HepG2 (cell line): ENCODE measurements around the gene TRIAP1. TPM values are rescaled to one million over a fixed set of nuclear protein-coding genes. Genes with fewer than 3 reads are reported as not detected.
A peak's percentile ranks its signal among the peaks of the same experiment; 100 is the strongest.

Source experiments
- E2F1 ChIP-seq: sonication (generic); formaldehyde crosslinking; IDR thresholded peaks from 2 replicates; pipeline ENCODE4 v1.5.0; 2020; ENCODE audit warnings: missing genetic modification reagents
- GATAD1 ChIP-seq: IDR thresholded peaks from 2 replicates; pipeline ENCODE4 v1.6.1; 2016; ENCODE audit warnings: missing genetic modification reagents, missing compliant biosample characterization
- JDP2 ChIP-seq: sonication (generic); formaldehyde crosslinking; IDR thresholded peaks from 2 replicates; pipeline ENCODE4 v1.8.1; 2022; ENCODE audit warnings: missing genetic modification reagents, borderline replicate concordance
- KDM5B ChIP-seq: sonication (generic); formaldehyde crosslinking; IDR thresholded peaks from 2 replicates; pipeline ENCODE4 v1.4.0; 2020; ENCODE audit warnings: missing genetic modification reagents, mild to moderate bottlenecking, borderline replicate concordance
- KLF6 ChIP-seq: IDR thresholded peaks from 2 replicates; pipeline ENCODE4 v1.8.0; 2016; ENCODE audit warnings: missing biosample characterization, missing genetic modification reagents
- KMT2B ChIP-seq: IDR thresholded peaks from 2 replicates; pipeline ENCODE4 v1.6.1; 2016; ENCODE audit warnings: missing genetic modification reagents, missing compliant biosample characterization
- NFKBIZ ChIP-seq: IDR thresholded peaks from 2 replicates; pipeline ENCODE4 v1.6.1; 2018; ENCODE audit warnings: missing genetic modification reagents, missing compliant biosample characterization
- NFYB ChIP-seq: sonication (generic); formaldehyde crosslinking; IDR thresholded peaks from 2 replicates; pipeline ENCODE4 v1.4.0; 2020; ENCODE audit warnings: missing genetic modification reagents
- PCBP1 ChIP-seq: fragments of 200-400 bp; formaldehyde crosslinking; IDR thresholded peaks from 2 replicates; pipeline ENCODE4 v1.6.1; 2017; ENCODE audit warnings: mild to moderate bottlenecking, low read depth, low read length, borderline replicate concordance
- SIN3A ChIP-seq: IDR thresholded peaks from 2 replicates; pipeline ENCODE4 v1.6.1; 2011; ENCODE audit warnings: low read depth, mild to moderate bottlenecking, control low read depth, low read length, borderline replicate concordance
- ZBTB25 ChIP-seq: IDR thresholded peaks from 2 replicates; pipeline ENCODE4 v1.6.1; 2018; ENCODE audit warnings: missing genetic modification reagents
- ZFP37 ChIP-seq: sonication (generic); formaldehyde crosslinking; IDR thresholded peaks from 2 replicates; pipeline ENCODE4 v1.4.0; 2020; ENCODE audit warnings: missing genetic modification reagents, borderline replicate concordance
- ZNF276 ChIP-seq: sonication (generic); formaldehyde crosslinking; IDR thresholded peaks from 2 replicates; pipeline ENCODE4 v1.4.0; 2020; ENCODE audit warnings: mild to moderate bottlenecking, low read depth, missing genetic modification reagents
- ZNF326 ChIP-seq: sonication (generic); formaldehyde crosslinking; IDR thresholded peaks from 2 replicates; pipeline ENCODE4 v1.4.0; 2020; ENCODE audit warnings: missing genetic modification reagents, borderline replicate concordance
- ZNF674 ChIP-seq: sonication (generic); formaldehyde crosslinking; IDR thresholded peaks from 2 replicates; pipeline ENCODE4 v1.5.0; 2020; ENCODE audit warnings: low read depth, mild to moderate bottlenecking, missing genetic modification reagents
- ZSCAN21 ChIP-seq: sonication (generic); formaldehyde crosslinking; IDR thresholded peaks from 2 replicates; pipeline ENCODE4 v1.8.0; 2022; ENCODE audit warnings: mild to moderate bottlenecking, missing genetic modification reagents, moderate library complexity, borderline replicate concordance
- polyA plus RNA-seq, 8 experiments: library from polyadenylated mRNA; depleted of rRNA in 3 of 8; stranded (reverse) in 7 of 8; unstranded in 1 of 8; fragments of >200 nt; fragmentation: Illumina TruSeq in 4 of 8; extraction: Trizol in 4 of 8; gene quantifications; 2 replicates each; pipeline versions ENCODE4 v1.2.1 to v1.2.3, GENCODE V29; 2011 to 2016; ENCODE audit warnings: low read depth in 4 of 8, missing spikeins in 1 of 8, mixed read lengths in 1 of 8; ENCODE audit not compliant: insufficient read depth in 1 of 8
- total RNA-seq, 5 experiments: library from RNA; depleted of rRNA; stranded (reverse); fragments of >200 nt; fragmentation: Illumina TruSeq; extraction: Trizol; gene quantifications; 2 replicates each; pipeline ENCODE4 v1.2.3, GENCODE V29; 2016; ENCODE audit warnings: low read depth in 1 of 5
- TF ChIP-seq, protein P1 (sequence below): sonication (generic); formaldehyde crosslinking; IDR thresholded peaks from 2 replicates; pipeline ENCODE4 v1.5.0; 2020; ENCODE audit warnings: missing genetic modification reagents, mild to moderate bottlenecking, borderline replicate concordance
- TF ChIP-seq, protein P2 (sequence below): IDR thresholded peaks from 2 replicates; pipeline ENCODE4 v1.6.1; 2016
- TF ChIP-seq, protein P3 (sequence below): sonication (generic); formaldehyde crosslinking; conservative IDR thresholded peaks from 2 replicates; pipeline ENCODE4 v1.4.0; 2020; ENCODE audit warnings: missing genetic modification reagents
- TF ChIP-seq, protein P4 (sequence below): sonication (generic); formaldehyde crosslinking; IDR thresholded peaks from 2 replicates; pipeline ENCODE4 v1.5.0; 2020; ENCODE audit warnings: mild to moderate bottlenecking, low read depth, missing genetic modification reagents, borderline replicate concordance

The TRIAP1 gene
- total and polyA plus RNA-seq, 2 of the 13 experiments (the other 11 are each of a cell fraction or from before 2014, with no cell fraction given): 55.0 to 117 TPM

DNA sequence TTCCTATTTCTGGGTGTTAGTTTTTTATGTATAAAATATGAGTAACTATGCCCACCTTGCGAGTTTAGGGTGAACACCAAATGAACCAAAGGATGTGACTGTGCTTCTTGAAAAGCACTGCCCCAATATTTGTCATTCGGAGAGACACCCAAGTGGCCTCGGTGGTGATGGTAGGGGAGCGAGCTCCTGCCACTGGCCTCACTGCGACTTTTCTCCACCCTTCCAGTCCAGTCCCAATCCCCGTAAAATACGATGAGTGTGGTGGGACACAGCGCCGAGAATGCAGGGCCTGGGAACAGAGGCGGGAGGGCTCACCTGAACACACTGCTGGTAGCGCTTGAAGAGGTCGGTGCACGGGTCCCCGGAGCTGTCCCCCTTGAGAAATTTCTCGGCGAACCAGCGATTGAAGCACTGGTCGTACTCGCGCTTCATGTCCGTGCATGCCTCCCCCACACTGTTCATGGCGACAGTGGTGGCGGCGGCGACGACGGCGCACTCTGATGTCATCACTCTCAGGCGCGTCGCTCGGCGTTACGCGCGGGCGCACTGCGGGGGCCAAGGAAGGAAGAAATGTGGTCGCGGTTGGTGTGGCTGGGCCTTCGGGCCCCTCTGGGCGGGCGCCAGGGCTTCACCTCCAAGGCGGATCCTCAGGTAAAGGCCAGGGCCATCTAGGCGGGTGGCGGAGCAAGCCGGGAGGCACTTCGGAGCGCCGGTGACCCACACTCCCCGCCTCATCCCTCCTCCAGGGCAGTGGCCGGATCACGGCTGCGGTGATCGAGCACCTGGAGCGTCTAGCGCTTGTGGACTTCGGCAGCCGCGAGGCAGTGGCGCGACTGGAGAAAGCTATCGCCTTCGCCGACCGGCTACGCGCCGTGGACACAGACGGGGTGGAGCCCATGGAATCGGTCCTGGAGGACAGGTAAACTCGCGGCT is at the start of gene TRIAP1, which contains the start of gene GATC (continued):
- TF ChIP-seq, protein P1, sequence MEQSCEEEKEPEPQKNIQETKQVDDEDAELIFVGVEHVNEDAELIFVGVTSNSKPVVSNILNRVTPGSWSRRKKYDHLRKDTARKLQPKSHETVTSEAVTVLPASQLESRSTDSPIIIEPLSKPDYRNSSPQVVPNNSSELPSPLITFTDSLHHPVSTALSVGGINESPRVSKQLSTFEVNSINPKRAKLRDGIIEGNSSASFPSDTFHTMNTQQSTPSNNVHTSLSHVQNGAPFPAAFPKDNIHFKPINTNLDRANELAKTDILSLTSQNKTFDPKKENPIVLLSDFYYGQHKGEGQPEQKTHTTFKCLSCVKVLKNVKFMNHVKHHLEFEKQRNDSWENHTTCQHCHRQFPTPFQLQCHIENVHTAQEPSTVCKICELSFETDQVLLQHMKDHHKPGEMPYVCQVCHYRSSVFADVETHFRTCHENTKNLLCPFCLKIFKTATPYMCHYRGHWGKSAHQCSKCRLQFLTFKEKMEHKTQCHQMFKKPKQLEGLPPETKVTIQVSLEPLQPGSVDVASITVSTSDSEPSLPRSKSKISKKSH (CRISPR knock-in tag): peak; percentile 96
- TF ChIP-seq ZNF276 (CRISPR knock-in tag) (0 out of 2 replicates have a peak, but pooled peaks have one; percentile 55), ZNF674 (peak; percentile 84; the same call in 1 of the 2 replicates), NFKBIZ (CRISPR knock-in tag) (peak; percentile 62), SIN3A (peak; percentile 76; the same call in 1 of the 2 replicates), KMT2B (CRISPR knock-in tag) (peak; percentile 100), GATAD1 (CRISPR knock-in tag) (peak; percentile 100), E2F1 (CRISPR knock-in tag) (no peak), ZBTB25 (CRISPR knock-in tag) (peak; percentile 85; the same call in 1 of the 2 replicates), NFYB (CRISPR knock-in tag) (peak; percentile 26; the same call in 1 of the 2 replicates), ZSCAN21 (CRISPR knock-in tag) (no peak), ZFP37 (CRISPR knock-in tag) (peak; percentile 63; the same call in 1 of the 2 replicates), ZNF326 (0 out of 2 replicates have a peak, but pooled peaks have one; percentile 10), PCBP1 (peak; percentile 91; the same call in 1 of the 2 replicates), JDP2 (CRISPR knock-in tag) (no peak), KLF6 (CRISPR knock-in tag) (peak; percentile 93), KDM5B (CRISPR knock-in tag) (peak; percentile 93)
- TF ChIP-seq, protein P2, sequence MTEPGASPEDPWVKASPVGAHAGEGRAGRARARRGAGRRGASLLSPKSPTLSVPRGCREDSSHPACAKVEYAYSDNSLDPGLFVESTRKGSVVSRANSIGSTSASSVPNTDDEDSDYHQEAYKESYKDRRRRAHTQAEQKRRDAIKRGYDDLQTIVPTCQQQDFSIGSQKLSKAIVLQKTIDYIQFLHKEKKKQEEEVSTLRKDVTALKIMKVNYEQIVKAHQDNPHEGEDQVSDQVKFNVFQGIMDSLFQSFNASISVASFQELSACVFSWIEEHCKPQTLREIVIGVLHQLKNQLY (CRISPR knock-in tag): peak; percentile 79
- TF ChIP-seq, protein P3, sequence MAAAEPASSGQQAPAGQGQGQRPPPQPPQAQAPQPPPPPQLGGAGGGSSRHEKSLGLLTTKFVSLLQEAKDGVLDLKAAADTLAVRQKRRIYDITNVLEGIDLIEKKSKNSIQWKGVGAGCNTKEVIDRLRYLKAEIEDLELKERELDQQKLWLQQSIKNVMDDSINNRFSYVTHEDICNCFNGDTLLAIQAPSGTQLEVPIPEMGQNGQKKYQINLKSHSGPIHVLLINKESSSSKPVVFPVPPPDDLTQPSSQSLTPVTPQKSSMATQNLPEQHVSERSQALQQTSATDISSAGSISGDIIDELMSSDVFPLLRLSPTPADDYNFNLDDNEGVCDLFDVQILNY (CRISPR knock-in tag): peak; percentile 73
- TF ChIP-seq, protein P4, sequence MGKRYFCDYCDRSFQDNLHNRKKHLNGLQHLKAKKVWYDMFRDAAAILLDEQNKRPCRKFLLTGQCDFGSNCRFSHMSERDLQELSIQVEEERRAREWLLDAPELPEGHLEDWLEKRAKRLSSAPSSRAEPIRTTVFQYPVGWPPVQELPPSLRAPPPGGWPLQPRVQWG: no peak
